ENCODE measurements around the gene ORAI1. TPM values are rescaled to one million over a fixed set of nuclear protein-coding genes. Genes with fewer than 3 reads are reported as not detected.

The ORAI1 gene
- total and polyA plus RNA-seq, 2 donors (not counting 3 experiments of a cell fraction or from before 2014, with no cell fraction given), result 30.5 to 65.4 TPM

DNA sequence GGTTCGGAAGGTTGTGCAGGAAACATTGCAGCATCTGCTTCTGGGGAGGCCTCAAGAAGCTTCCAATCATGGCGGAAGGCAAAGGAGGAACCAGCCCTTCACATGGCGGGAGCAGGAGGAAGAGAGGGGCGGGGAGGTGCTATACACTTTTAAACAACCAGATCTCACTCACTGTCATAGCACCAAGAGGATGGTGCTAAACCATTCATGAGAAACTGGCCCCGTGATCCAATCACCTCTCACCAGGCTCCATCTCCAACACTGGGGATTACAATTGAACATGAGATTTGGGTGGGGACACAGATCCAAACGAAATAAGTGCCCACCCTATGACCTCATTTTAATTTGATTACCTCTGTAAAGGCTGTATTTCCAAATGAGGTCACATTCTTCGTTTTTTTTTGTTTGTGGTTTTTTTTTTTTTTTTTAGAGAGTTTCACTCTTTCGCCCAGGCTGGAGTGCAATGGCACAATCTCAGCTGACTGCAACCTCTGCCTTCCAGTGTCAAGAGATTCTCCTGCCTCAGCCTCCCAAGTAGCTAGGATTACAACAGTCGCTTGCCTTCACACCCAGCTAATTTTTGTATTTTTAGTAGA is 11.4 kb upstream of the ORAI1 start:
- TF ChIP-seq GATA2 (IDR thresholded peaks at IDR 0.05; ENCODE audit: insufficient read depth, insufficient read length, low read depth, low read length) (no peak), POLR2AphosphoS5 (IDR thresholded peaks at IDR 0.05; ENCODE audit: insufficient read depth, low read depth, low read length) (no peak)
- no peak overlapping the region for H3K27ac ChIP-seq (ENCODE audit: insufficient read depth, low read depth, low read length)
- no peak overlapping the region for H2AFZ ChIP-seq (ENCODE audit: low read depth, low read length)
- no peaks in the 10 kb centered on the region for H3K36me3 ChIP-seq (ENCODE audit: control insufficient read depth in 2 of 2, extremely low read depth in 1 of 2, insufficient read depth in 2 of 2, low read length in 2 of 2)
- no peaks in the 10 kb centered on the region for H3K79me2 ChIP-seq (ENCODE audit: control insufficient read depth, insufficient read depth, low read length)
- no peak overlapping the region for H3K9ac ChIP-seq (replicated peaks; ENCODE audit: extremely low read depth, insufficient read depth, low read length)
- FAIRE-seq (no peak), DNase-seq (ENCODE audit: low read depth, low spot score) (no peak)
- H3K4me3 ChIP-seq (replicated peaks in 1 of 3; ENCODE audit: insufficient read depth in 1 of 3, low read depth in 1 of 3, low read length in 3 of 3), result no peak overlapping the region
- dilution Hi-C loops (cut with MboI; ENCODE audit: extremely low pct_ligation_motif_present, low sequenced_read_pairs), result no loop called here
- ChIA-PET POLR2A (no interaction called here), CTCF (interaction anchor here (0.8 to 1.1 kb wide), 2 partner anchors 63 to 98 kb away, joined by 3 read pairs; partner anchors contain the start of gene TMEM120B)
- intact Hi-C loops (cut with micrococcal nuclease), result no loop called here
- H3K4me1 ChIP-seq (ENCODE audit: control insufficient read depth, extremely low read depth, insufficient read depth, low read length), result no peaks in the 10 kb centered on the region
- no TSS peak for BruUV-seq (replicated peaks)
- H3K27me3 ChIP-seq (ENCODE audit: control insufficient read depth in 2 of 2, insufficient read depth in 2 of 2, low read length in 2 of 2), result no peaks in the 10 kb centered on the region
- H3K9me1 ChIP-seq (replicated peaks; ENCODE audit: control insufficient read depth, extremely low read depth, insufficient read depth, low read length), result no peaks in the 10 kb centered on the region
- H4K20me1 ChIP-seq (replicated peaks; ENCODE audit: control insufficient read depth, extremely low read depth, insufficient read depth, low read length), result no peaks in the 10 kb centered on the region
- no peak overlapping the region for H3K4me2 ChIP-seq (ENCODE audit: insufficient read depth, low read length)
- no peaks in the 10 kb centered on the region for H3K9me3 ChIP-seq (replicated peaks; ENCODE audit: control insufficient read depth, insufficient read depth, low read length)

DNA sequence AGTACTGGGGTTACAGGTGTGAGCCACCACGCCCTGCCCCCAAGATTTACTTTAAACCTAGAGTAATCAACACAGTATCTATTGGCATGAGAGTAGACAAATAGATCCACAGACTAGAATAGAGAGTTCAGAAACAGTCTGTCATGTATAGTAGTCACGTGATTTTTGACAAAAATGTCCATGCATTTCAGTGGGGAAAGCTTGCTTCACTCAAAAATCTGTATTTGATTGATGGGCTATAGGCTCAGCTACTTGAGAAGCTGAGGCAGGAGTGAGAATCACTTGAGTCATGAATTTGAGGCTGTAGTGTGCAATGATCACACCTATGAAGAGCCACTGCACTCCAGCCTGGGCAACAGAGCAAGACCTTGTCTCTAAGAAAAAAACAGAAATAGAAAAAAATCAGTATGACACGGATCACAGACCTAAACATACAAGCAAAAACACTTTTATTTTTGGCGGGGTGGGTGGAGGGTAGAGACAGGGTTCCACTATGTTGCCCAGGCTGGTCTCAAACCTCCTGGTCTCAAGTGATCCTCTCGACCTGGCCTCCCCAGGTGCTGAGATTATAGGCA is 7.6 kb upstream of the ORAI1 start:
- no peak for DNase-seq (ENCODE audit: low read depth, low spot score)
- no peak overlapping the region for H3K9ac ChIP-seq (replicated peaks; ENCODE audit: extremely low read depth, insufficient read depth, low read length)
- H3K4me2 ChIP-seq (ENCODE audit: insufficient read depth, low read length), result no peak overlapping the region
- H3K79me2 ChIP-seq (ENCODE audit: control insufficient read depth, insufficient read depth, low read length), result no peaks in the 10 kb centered on the region
- H3K36me3 ChIP-seq (ENCODE audit: control insufficient read depth in 2 of 2, extremely low read depth in 1 of 2, insufficient read depth in 2 of 2, low read length in 2 of 2), result no peaks in the 10 kb centered on the region
- H3K4me1 ChIP-seq (ENCODE audit: control insufficient read depth, extremely low read depth, insufficient read depth, low read length), result no peaks in the 10 kb centered on the region
- TF ChIP-seq, protein P1, sequence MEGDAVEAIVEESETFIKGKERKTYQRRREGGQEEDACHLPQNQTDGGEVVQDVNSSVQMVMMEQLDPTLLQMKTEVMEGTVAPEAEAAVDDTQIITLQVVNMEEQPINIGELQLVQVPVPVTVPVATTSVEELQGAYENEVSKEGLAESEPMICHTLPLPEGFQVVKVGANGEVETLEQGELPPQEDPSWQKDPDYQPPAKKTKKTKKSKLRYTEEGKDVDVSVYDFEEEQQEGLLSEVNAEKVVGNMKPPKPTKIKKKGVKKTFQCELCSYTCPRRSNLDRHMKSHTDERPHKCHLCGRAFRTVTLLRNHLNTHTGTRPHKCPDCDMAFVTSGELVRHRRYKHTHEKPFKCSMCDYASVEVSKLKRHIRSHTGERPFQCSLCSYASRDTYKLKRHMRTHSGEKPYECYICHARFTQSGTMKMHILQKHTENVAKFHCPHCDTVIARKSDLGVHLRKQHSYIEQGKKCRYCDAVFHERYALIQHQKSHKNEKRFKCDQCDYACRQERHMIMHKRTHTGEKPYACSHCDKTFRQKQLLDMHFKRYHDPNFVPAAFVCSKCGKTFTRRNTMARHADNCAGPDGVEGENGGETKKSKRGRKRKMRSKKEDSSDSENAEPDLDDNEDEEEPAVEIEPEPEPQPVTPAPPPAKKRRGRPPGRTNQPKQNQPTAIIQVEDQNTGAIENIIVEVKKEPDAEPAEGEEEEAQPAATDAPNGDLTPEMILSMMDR (IDR thresholded peaks at IDR 0.05; ENCODE audit: extremely low read depth in 1 of 2, insufficient read depth in 1 of 2, low read depth in 1 of 2, low read length in 2 of 2), result no peak
- no peak for TF ChIP-seq EZH2 (IDR thresholded peaks at IDR 0.05; ENCODE audit: borderline replicate concordance, low read depth, low read length, severe bottlenecking)
- no peaks in the 10 kb centered on the region for H3K27me3 ChIP-seq (ENCODE audit: control insufficient read depth in 2 of 2, insufficient read depth in 2 of 2, low read length in 2 of 2)
- H3K4me3 ChIP-seq (replicated peaks in 1 of 3; ENCODE audit: insufficient read depth in 1 of 3, low read depth in 1 of 3, low read length in 3 of 3), result no peak overlapping the region
- dilution Hi-C loops (cut with MboI; ENCODE audit: extremely low pct_ligation_motif_present, low sequenced_read_pairs), result no loop called here
- no peaks in the 10 kb centered on the region for H3K9me3 ChIP-seq (replicated peaks; ENCODE audit: control insufficient read depth, insufficient read depth, low read length)
- no peak for FAIRE-seq
- no peak overlapping the region for H3K27ac ChIP-seq (ENCODE audit: insufficient read depth, low read depth, low read length)
- POLR2A ChIA-PET, result no interaction called here
- no peak overlapping the region for H2AFZ ChIP-seq (ENCODE audit: low read depth, low read length)
- no TSS peak for BruUV-seq (replicated peaks)
- no peaks in the 10 kb centered on the region for H4K20me1 ChIP-seq (replicated peaks; ENCODE audit: control insufficient read depth, extremely low read depth, insufficient read depth, low read length)
- H3K9me1 ChIP-seq (replicated peaks; ENCODE audit: control insufficient read depth, extremely low read depth, insufficient read depth, low read length), result no peaks in the 10 kb centered on the region
- CTCF ChIA-PET, result interaction anchor here (0.6 to 6.0 kb wide), 3 partner anchors 29 to 67 kb away, joined by 3 to 78 read pairs (median 6); no protein-coding TSS in a partner anchor
- intact Hi-C loops (cut with micrococcal nuclease), result no loop called here
